Pancreas (tissue), 10 donors: ENCODE data around the gene FUT9. TPM values are rescaled to one million over a fixed set of nuclear protein-coding genes. Genes with fewer than 3 reads are reported as not detected.

Experiments used
- ATAC-seq, 4 donors: fragments of 200-7000 bp; cut with Tn5 transposase; one replicate each; pipeline versions ENCODE4 v1.8.0 to v1.9.1; 2020; ENCODE audit warnings: mild to moderate bottlenecking in 4 of 4, moderate library complexity in 4 of 4
- DNase-seq, 6 donors: peaks; one replicate each; pipeline ENCODE4 v3.0.0-alpha.2; 2020
- FAIRE-seq: peaks from 2 replicates; lab custom pipeline; 2012; peaks lifted over from hg19 to GRCh38; lab: Jason Lieb, UNC
- H3K27ac ChIP-seq, 4 donors: fragments of 200-600 bp; sonication (generic); 1 replicate in 3 of 4; 2 replicates in 1 of 4; pipeline versions ENCODE4 v1.5.0 to v1.8.0; 2020
- H3K27me3 ChIP-seq, 4 donors: fragments of 200-600 bp; one replicate each; pipeline ENCODE4 v1.8.0; 2021
- H3K36me3 ChIP-seq, 3 donors: fragments of 200-600 bp; sonication (generic) in 1 of 3; one replicate each; pipeline versions ENCODE4 v1.5.0 to v1.8.0; 2020 to 2021
- H3K4me1 ChIP-seq, 3 donors: fragments of 200-600 bp; one replicate each; pipeline ENCODE4 v1.8.0; 2021
- H3K4me3 ChIP-seq, 4 donors: fragments of 200-600 bp; sonication (generic) in 2 of 4; one replicate each; pipeline versions ENCODE4 v1.5.0 to v1.8.0; 2020 to 2021
- H3K9me3 ChIP-seq, 4 donors: fragments of 200-600 bp; one replicate each; pipeline ENCODE4 v1.8.0; 2021
- CTCF ChIP-seq, 4 donors: fragments of 200-600 bp; sonication (generic) in 3 of 4; IDR thresholded peaks; one replicate each; pipeline versions ENCODE4 v1.5.0 to v1.8.0; 2021; ENCODE audit warnings: antibody characterized with exemption in 4 of 4
- WGBS, 2 donors: extraction: QIAGEN DNeasy Blood & Tissue Kit; methylation state at CpG; one replicate each; pipeline ENCODE4 v1.1.7; 2013; 5-methylcytosine and 5-hydroxymethylcytosine counted together
- intact Hi-C, 3 donors: fragments of 100-400 bp; cut with DNase I; formaldehyde crosslinking; loops; one replicate each; pipeline versions ENCODE4 v1.11.1 to v1.14.2; 2022
- polyA plus RNA-seq, 2 donors: library from polyadenylated mRNA; stranded (reverse); fragments of 200-250 nt; gene quantifications; one replicate each; pipeline ENCODE4 v1.2.3, GENCODE V29; 2013
- total RNA-seq, 6 donors: library from RNA; stranded (reverse); fragmentation: NEBNext Ultra II Directional in 4 of 6; extraction: Animal tissue kit (Norgen Biotek cat#: 25700) in 4 of 6; gene quantifications; one replicate each; pipeline versions ENCODE4 v1.2.1 to v1.2.4, GENCODE V29; 2021 to 2023
- donor health status: healthy with polysubstance abuse.
- donor health status: DM: no; HTN: no; CAD: no; lungs with moderate emphysema.
- donor health status: DM: no; HTN: no; CAD: no.
- donor health status: control.
- donor health status: control.
- donor health status: Bipolar disorder and iron deficiency.
- donor health status: DM: yes; HTN: yes; CAD: no.
- donor health status: DM: no; HTN: no; CAD: no.
- donor health status: DM: no; HTN: no; CAD: no.
- donor health status: DM: yes; HTN: yes; CAD: no.

The FUT9 gene
- total and polyA plus RNA-seq, 8 donors: 0.12 to 3.5 (median 1.2) TPM

GRCh38 chr6:96194675-96195074 lies 178.9 kb downstream of the FUT9 start:
- Histone ChIP-seq H3K4me3 (no peak overlapping the region), H3K27ac (no peak overlapping the region), H3K9me3 (no peaks in the 10 kb centered on the region), H3K36me3 (no peaks in the 10 kb centered on the region), H3K27me3 (no peaks in the 10 kb centered on the region), H3K4me1 (no peaks in the 10 kb centered on the region)
- 1 to 8% methylated on average over 1 of the region's 1 CpG for WGBS, 2 donors
- DNase-seq: peak in 1 of 6 donors; percentile 16
- no peak for FAIRE-seq
- no peak for TF ChIP-seq CTCF (IDR thresholded peaks at IDR 0.05)
- intact Hi-C loops: no loop called here
- peak in 2 of 4 donors; percentile 35 to 74 for ATAC-seq

DNA sequence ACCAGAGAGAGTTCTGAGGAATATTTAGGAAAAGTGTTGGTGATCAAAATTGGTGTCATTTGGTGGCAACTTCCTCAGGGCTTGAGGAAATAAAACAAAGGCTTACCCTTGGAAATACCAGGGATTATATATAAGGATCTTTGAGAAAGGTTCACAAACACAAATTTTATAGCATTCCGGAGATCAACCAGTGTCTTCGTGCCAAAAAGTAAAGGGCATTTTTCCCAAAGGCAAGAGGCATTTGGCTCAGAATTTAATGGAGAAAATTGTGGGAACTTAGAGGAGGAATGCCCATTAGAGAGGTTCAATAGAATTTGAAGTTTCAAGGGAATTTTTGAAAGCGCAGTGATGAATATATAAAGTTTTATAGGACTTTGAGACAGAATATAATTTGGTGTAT lies 179.5 kb downstream of the FUT9 start:
- FAIRE-seq (no peak), ATAC-seq (no peak), DNase-seq (no peak)
- H3K4me3 ChIP-seq: no peak overlapping the region
- 69 to 77% methylated on average over 3 of the region's 3 CpGs for WGBS, 2 donors
- no peaks in the 10 kb centered on the region for H3K4me1 ChIP-seq
- H3K36me3 ChIP-seq: no peaks in the 10 kb centered on the region
- intact Hi-C loops: no loop called here
- no peak overlapping the region for H3K27ac ChIP-seq
- H3K27me3 ChIP-seq: no peaks in the 10 kb centered on the region
- TF ChIP-seq CTCF (IDR thresholded peaks at IDR 0.05): no peak
- H3K9me3 ChIP-seq: no peaks in the 10 kb centered on the region

DNA sequence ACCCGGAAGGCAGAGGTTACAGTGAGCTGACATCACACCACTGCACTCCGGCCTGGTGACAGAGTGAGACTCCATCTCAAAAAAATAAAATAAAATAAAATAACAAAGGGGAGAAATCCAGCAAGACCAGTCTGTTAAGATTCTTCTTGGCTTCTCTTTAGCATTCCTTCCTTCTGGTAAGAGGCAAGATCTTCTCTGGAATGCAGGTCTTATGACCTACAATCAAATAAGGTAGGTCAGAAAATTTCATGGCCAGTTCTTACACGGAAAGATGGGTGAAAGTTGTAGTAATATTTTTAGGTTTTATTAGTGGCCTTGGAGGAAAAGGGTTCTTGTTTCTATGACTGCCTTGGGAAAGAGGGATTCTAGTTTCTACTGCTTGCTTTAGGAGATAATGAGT lies 180.9 kb downstream of the FUT9 start:
- H3K9me3 ChIP-seq: no peaks in the 10 kb centered on the region
- no peaks in the 10 kb centered on the region for H3K27me3 ChIP-seq
- H3K27ac ChIP-seq: no peak overlapping the region
- FAIRE-seq (no peak), ATAC-seq (no peak), DNase-seq (no peak)
- TF ChIP-seq CTCF (IDR thresholded peaks at IDR 0.05): no peak
- H3K4me1 ChIP-seq: no peaks in the 10 kb centered on the region
- WGBS, 2 donors: 30 to 37% methylated on average over 3 of the region's 3 CpGs
- no peaks in the 10 kb centered on the region for H3K36me3 ChIP-seq
- intact Hi-C loops: no loop called here
- no peak overlapping the region for H3K4me3 ChIP-seq

- H3K27me3 ChIP-seq: no peaks in the 10 kb centered on the region
- H3K4me1 ChIP-seq: no peaks in the 10 kb centered on the region
- H3K27ac ChIP-seq: no peak overlapping the region
- FAIRE-seq (no peak), ATAC-seq (no peak), DNase-seq (no peak)
- H3K36me3 ChIP-seq: no peaks in the 10 kb centered on the region
- intact Hi-C loops: no loop called here
- H3K9me3 ChIP-seq: no peaks in the 10 kb centered on the region
- H3K4me3 ChIP-seq: no peak overlapping the region
- TF ChIP-seq CTCF (IDR thresholded peaks at IDR 0.05): no peak
Measured at GRCh38 chr6:96197241-96197640, 181.5 kb downstream of the FUT9 start.

DNA sequence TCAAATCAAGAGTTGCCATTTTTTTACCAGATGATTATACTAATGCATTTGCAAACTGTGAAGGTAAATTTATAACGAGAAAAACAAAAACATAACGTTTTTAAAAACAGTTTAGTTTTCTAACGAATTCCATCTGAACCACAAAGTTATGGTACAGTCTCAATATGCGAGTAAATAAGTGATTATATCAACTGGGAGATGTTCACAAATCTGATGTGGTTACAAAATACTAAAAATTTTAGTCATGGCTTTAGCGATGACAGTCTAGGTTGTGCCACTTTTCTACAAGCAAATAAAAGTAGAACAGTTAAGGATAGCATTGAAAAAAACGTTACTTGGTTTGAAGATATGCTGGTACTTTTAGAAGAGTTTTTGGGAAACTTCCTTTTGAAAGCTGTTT lies 186.8 kb downstream of the FUT9 start:
- Histone ChIP-seq H3K27ac (no peak overlapping the region), H3K27me3 (no peaks in the 10 kb centered on the region), H3K36me3 (no peaks in the 10 kb centered on the region), H3K4me1 (no peaks in the 10 kb centered on the region), H3K4me3 (no peak overlapping the region), H3K9me3 (no peaks in the 10 kb centered on the region)
- TF ChIP-seq CTCF (IDR thresholded peaks at IDR 0.05): no peak
- intact Hi-C loops: no loop called here
- 60 to 80% methylated on average over 6 of the region's 6 CpGs for WGBS, 2 donors
- no peak for DNase-seq
- ATAC-seq: no peak
- FAIRE-seq: no peak
